ENCODE data around the gene TCF12. TPM values are rescaled to one million over a fixed set of nuclear protein-coding genes. Genes with fewer than 3 reads are reported as not detected.

The TCF12 gene
- total RNA-seq, 2 donors from 2014 or later, result 91.8 to 107 TPM

DNA sequence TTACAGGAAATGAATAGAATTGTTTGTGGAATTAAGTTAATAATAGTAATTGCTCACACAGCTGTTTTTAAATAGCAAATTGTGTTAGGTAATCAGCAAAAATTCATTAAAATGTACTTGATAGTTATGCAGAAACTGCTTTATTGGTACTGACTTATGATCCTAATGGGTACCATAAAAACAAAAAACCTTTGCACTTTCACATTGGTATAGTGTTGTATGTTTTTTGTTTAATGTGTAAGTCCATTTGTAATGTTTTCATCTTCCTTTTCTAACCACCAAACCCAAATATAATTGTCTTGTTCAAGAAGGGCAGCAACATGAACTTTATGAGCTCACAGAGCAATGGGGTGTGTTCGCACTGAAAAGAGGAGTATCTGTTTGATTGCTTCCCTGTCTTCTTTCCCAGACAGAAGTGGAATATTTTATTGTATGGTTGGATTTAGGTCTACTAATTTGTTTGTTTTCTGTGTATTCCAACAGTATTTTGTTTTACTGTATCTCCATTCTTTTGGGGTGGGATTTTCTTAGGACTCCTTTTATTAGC lies 135.8 kb downstream of the TCF12 start:
- Histone ChIP-seq H3K36me3 (no peaks in the 10 kb centered on the region), H3K4me1 (ENCODE audit: control insufficient read depth in 1 of 2, low read depth in 2 of 2) (peaks cover 20 to 21% of the 10 kb centered on the region in 2 donors), H3K9me3 (no peaks in the 10 kb centered on the region), H3K4me3 (no peak overlapping the region), H3K27me3 (replicated peaks; ENCODE audit: insufficient read depth) (no peaks in the 10 kb centered on the region), H3K27ac (no peak overlapping the region)
- TF ChIP-seq, protein P1, sequence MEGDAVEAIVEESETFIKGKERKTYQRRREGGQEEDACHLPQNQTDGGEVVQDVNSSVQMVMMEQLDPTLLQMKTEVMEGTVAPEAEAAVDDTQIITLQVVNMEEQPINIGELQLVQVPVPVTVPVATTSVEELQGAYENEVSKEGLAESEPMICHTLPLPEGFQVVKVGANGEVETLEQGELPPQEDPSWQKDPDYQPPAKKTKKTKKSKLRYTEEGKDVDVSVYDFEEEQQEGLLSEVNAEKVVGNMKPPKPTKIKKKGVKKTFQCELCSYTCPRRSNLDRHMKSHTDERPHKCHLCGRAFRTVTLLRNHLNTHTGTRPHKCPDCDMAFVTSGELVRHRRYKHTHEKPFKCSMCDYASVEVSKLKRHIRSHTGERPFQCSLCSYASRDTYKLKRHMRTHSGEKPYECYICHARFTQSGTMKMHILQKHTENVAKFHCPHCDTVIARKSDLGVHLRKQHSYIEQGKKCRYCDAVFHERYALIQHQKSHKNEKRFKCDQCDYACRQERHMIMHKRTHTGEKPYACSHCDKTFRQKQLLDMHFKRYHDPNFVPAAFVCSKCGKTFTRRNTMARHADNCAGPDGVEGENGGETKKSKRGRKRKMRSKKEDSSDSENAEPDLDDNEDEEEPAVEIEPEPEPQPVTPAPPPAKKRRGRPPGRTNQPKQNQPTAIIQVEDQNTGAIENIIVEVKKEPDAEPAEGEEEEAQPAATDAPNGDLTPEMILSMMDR (IDR thresholded peaks at IDR 0.05), result no peak
- DNase-seq (ENCODE audit: low spot score) (no peak), ATAC-seq (ENCODE audit: insufficient number of reproducible peaks, low FRiP score, low read depth) (no peak)

DNA sequence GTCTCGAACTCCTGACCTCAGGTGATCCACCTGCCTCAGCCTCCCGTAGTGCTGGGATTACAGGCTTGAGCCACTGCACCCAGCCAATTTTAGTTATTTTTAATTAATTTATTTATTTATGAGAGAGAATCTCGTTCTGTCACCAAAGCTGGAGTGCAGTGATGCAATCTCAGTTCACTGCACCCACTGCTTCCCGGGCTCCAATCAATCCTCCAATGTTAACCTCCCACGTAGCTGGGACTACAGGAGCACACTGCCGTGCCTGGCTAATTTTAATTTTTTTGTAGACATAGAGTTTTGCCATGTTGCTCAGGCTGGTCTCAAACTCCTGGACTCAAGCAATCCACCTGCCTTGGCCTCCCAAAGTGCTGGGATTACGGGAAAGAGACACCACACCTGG lies 137.9 kb downstream of the TCF12 start:
- Histone ChIP-seq H3K27me3 (replicated peaks; ENCODE audit: insufficient read depth) (no peaks in the 10 kb centered on the region), H3K36me3 (no peaks in the 10 kb centered on the region), H3K4me1 (ENCODE audit: control insufficient read depth in 1 of 2, low read depth in 2 of 2) (peaks cover 28 to 30% of the 10 kb centered on the region in 2 donors), H3K4me3 (no peak overlapping the region), H3K9me3 (no peaks in the 10 kb centered on the region), H3K27ac (no peak overlapping the region)
- TF ChIP-seq, protein P1 (IDR thresholded peaks at IDR 0.05), result no peak
- no peak for ATAC-seq (ENCODE audit: insufficient number of reproducible peaks, low FRiP score, low read depth)
- DNase-seq (ENCODE audit: low spot score), result no peak

DNA sequence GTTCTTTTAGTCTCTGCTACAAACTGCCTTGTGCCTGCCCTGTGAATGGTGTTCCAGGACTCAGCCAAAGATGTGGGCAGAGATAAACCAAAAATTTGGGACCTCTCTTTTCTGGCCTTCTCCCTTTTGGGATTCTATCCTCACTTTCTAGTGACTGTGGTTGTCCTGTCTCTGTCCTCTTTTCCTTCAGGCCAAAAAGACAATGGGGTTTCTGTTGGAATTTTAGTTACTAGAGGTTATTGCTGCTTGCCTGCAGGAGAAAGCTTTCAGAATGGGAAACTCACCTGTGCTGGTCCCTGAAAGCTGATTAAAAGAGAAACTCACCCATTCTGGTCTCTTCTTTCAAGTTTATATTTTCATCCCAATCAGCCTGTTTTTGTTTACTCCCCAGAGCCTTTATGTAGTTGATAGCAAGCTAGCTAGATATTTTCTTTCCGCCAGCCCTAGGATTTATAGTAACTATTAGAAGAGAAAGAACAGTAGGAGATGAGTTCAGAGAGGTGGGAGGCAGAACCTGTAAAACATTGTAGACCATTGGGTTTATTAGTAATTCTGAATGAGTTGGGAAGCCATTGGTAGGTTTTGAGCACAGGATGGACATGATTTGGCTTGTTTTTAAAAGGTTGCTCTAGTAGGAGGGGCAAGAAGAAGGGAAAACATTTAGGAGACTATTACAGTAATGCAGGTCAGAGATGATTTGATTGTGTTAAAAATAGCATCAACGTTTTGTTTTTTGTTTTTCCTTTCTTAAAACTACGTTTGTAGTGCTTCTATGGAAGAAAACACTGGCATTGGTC lies 138.9 kb downstream of the TCF12 start:
- H3K4me1 ChIP-seq (ENCODE audit: control insufficient read depth in 1 of 2, low read depth in 2 of 2), result peaks cover 28 to 30% of the 10 kb centered on the region in 2 donors
- no peaks in the 10 kb centered on the region for H3K36me3 ChIP-seq
- H3K4me3 ChIP-seq, result peak overlapping the region; percentile 14
- ATAC-seq (ENCODE audit: insufficient number of reproducible peaks, low FRiP score, low read depth), result no peak
- no peaks in the 10 kb centered on the region for H3K27me3 ChIP-seq (replicated peaks; ENCODE audit: insufficient read depth)
- no peak for DNase-seq (ENCODE audit: low spot score)
- H3K9me3 ChIP-seq, result no peaks in the 10 kb centered on the region
- TF ChIP-seq, protein P1 (IDR thresholded peaks at IDR 0.05), result no peak
- no peak overlapping the region for H3K27ac ChIP-seq

DNA sequence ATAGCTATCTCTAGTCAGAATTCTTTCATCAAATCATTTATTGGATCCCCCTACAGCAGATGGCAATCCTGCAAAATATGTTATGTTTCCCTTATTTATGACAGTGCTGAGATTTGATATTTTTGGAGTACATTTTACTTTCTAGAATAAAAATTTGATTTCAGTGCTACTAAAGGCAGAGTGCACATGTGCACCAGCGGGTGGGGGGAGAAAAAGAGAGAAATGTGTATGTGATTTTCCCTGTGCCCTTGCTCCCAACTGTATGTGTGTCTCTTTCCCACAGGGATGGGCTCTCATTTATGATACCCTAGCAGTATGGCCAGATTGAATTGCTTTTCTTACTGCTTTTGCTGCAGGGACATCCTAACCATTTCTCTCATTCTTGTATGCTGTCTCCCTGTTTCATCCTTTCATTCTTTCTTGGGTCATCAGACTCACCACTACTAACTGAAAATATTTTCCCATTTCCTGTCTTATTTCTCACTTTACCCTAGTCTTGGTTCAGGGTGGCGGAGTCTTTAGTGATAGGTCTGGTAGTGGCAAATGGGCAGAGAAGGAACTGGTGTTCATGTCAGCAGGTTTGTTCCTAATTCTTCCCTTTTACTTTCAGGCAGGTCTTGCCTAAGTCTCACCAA lies 140.7 kb downstream of the TCF12 start:
- H3K4me3 ChIP-seq, result no peak overlapping the region
- H3K9me3 ChIP-seq, result no peaks in the 10 kb centered on the region
- no peak overlapping the region for H3K27ac ChIP-seq
- DNase-seq (ENCODE audit: low spot score) (no peak), ATAC-seq (ENCODE audit: insufficient number of reproducible peaks, low FRiP score, low read depth) (no peak)
- no peaks in the 10 kb centered on the region for H3K36me3 ChIP-seq
- TF ChIP-seq, protein P1 (IDR thresholded peaks at IDR 0.05), result no peak
- H3K4me1 ChIP-seq (ENCODE audit: control insufficient read depth in 1 of 2, low read depth in 2 of 2), result peaks cover 28 to 30% of the 10 kb centered on the region in 2 donors
- no peaks in the 10 kb centered on the region for H3K27me3 ChIP-seq (replicated peaks; ENCODE audit: insufficient read depth)

DNA sequence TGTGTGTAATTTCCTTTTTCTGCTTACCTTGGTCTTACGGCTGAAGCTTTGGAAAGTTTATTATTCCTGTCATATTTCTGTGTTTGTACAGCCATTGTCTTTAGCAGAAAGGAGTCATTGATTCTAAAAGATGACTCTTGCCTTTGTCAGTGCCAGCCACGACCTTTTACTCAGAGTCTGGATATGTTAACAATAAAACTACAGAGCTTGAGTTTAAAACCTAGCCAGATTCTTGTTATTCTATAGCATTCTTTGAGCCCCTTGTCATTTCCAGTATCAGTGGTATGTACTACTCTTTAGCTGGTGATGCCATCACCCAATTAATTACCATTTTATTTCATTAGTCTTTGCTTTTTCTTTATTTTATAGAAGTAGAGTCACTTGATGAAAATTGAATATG lies 142.4 kb downstream of the TCF12 start:
- Histone ChIP-seq H3K9me3 (no peaks in the 10 kb centered on the region), H3K27me3 (replicated peaks; ENCODE audit: insufficient read depth) (no peaks in the 10 kb centered on the region), H3K4me1 (ENCODE audit: control insufficient read depth in 1 of 2, low read depth in 2 of 2) (peaks cover 35 to 38% of the 10 kb centered on the region in 2 donors), H3K27ac (no peak overlapping the region), H3K4me3 (no peak overlapping the region), H3K36me3 (no peaks in the 10 kb centered on the region)
- DNase-seq (ENCODE audit: low spot score) (no peak), ATAC-seq (ENCODE audit: insufficient number of reproducible peaks, low FRiP score, low read depth) (no peak)
- TF ChIP-seq, protein P1 (IDR thresholded peaks at IDR 0.05), result no peak
